ENCODE results near the gene CLDN25. TPM values are rescaled to one million over a fixed set of nuclear protein-coding genes. Genes with fewer than 3 reads are reported as not detected.

The CLDN25 gene
- total RNA-seq, 1 experiment from 2014 or later, result not detected

DNA sequence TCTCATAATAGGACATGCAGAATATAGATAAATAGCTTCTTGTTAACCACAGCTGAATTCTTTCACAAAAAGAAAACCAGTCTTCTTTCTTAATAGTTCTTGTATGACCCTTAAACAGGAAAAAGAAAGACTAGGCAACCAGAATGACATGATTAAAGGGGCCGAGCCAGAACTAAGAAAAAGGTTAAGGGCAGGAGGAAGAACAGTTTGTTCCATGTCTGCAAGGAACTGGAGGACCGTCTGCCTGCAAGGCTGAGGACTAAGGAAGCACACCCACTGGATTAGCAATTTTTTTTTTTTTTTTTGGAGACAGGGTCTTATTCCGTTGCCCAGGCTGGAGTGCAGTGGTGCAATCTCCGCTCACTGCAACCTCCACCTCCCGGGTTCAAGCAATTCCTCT is 47.5 kb upstream of the CLDN25 start:
- no peak for DNase-seq (ENCODE audit: low read depth, low spot score)
- POLR2A ChIA-PET, result no interaction called here
- H3K4me3 ChIP-seq (ENCODE audit: low read depth in 2 of 2, low read length in 2 of 2), result no peak overlapping the region
- H3K27me3 ChIP-seq (ENCODE audit: control insufficient read depth, insufficient read depth, low read length), result no peaks in the 10 kb centered on the region
- no TSS peak for BruUV-seq (replicated peaks)
- H3K27ac ChIP-seq (ENCODE audit: low read length), result no peak overlapping the region
- CTCF ChIA-PET, result no interaction called here
- H3K4me1 ChIP-seq (ENCODE audit: control insufficient read depth, insufficient read depth, low read length), result peaks cover 6% of the 10 kb centered on the region; the same call in 1 of the 2 replicates
- ATAC-seq, result no peak
- no peaks in the 10 kb centered on the region for H3K9me3 ChIP-seq (ENCODE audit: control insufficient read depth, insufficient read depth, low read depth, low read length)
- TF ChIP-seq, protein P1, sequence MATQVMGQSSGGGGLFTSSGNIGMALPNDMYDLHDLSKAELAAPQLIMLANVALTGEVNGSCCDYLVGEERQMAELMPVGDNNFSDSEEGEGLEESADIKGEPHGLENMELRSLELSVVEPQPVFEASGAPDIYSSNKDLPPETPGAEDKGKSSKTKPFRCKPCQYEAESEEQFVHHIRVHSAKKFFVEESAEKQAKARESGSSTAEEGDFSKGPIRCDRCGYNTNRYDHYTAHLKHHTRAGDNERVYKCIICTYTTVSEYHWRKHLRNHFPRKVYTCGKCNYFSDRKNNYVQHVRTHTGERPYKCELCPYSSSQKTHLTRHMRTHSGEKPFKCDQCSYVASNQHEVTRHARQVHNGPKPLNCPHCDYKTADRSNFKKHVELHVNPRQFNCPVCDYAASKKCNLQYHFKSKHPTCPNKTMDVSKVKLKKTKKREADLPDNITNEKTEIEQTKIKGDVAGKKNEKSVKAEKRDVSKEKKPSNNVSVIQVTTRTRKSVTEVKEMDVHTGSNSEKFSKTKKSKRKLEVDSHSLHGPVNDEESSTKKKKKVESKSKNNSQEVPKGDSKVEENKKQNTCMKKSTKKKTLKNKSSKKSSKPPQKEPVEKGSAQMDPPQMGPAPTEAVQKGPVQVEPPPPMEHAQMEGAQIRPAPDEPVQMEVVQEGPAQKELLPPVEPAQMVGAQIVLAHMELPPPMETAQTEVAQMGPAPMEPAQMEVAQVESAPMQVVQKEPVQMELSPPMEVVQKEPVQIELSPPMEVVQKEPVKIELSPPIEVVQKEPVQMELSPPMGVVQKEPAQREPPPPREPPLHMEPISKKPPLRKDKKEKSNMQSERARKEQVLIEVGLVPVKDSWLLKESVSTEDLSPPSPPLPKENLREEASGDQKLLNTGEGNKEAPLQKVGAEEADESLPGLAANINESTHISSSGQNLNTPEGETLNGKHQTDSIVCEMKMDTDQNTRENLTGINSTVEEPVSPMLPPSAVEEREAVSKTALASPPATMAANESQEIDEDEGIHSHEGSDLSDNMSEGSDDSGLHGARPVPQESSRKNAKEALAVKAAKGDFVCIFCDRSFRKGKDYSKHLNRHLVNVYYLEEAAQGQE (IDR thresholded peaks at IDR 0.05; ENCODE audit: insufficient read depth in 1 of 2, low read depth in 2 of 2, low read length in 1 of 2), result no peak
- TF ChIP-seq, protein P2, sequence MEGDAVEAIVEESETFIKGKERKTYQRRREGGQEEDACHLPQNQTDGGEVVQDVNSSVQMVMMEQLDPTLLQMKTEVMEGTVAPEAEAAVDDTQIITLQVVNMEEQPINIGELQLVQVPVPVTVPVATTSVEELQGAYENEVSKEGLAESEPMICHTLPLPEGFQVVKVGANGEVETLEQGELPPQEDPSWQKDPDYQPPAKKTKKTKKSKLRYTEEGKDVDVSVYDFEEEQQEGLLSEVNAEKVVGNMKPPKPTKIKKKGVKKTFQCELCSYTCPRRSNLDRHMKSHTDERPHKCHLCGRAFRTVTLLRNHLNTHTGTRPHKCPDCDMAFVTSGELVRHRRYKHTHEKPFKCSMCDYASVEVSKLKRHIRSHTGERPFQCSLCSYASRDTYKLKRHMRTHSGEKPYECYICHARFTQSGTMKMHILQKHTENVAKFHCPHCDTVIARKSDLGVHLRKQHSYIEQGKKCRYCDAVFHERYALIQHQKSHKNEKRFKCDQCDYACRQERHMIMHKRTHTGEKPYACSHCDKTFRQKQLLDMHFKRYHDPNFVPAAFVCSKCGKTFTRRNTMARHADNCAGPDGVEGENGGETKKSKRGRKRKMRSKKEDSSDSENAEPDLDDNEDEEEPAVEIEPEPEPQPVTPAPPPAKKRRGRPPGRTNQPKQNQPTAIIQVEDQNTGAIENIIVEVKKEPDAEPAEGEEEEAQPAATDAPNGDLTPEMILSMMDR (IDR thresholded peaks at IDR 0.05), result no peak
- TF ChIP-seq POLR2AphosphoS5 (IDR thresholded peaks at IDR 0.05; ENCODE audit: low read depth, low read length), result no peak
- TF ChIP-seq SIN3A (IDR thresholded peaks at IDR 0.05; ENCODE audit: borderline replicate concordance, insufficient read depth, low read depth, low read length), result no peak
- no peak for TF ChIP-seq TCF7L2 (IDR thresholded peaks at IDR 0.05; ENCODE audit: low read depth, low read length)
- in situ Hi-C loops (cut with HindIII; ENCODE audit: low pct_unique_long_range_greater_than_20kb, low sequenced_read_pairs), result no loop called here
- peaks cover 21% of the 10 kb centered on the region for H3K36me3 ChIP-seq (ENCODE audit: control insufficient read depth, insufficient read depth, low read length)
- intact Hi-C loops (cut with micrococcal nuclease; ENCODE audit: unreplicated experiment), result loop anchor here (5.0 kb wide), 1 partner anchor 200 kb away; no protein-coding TSS in a partner anchor

DNA sequence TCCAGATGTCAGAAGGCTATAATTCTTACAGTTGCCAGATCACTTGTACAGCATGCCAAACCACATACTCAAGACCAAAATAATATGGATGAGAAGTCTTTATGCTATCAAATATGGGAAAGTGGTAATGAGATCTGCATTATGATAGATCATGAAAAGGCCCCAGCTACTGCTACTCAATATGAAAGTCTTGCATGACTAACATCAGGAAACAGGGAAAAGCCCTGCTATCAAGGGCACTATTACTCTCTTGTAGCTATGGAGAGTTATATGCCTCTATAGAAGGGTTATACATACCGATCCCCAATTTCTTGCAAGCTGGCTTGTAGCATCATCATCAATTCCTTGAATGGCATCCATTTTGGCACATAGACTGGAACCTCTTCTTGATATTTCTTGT is 43.3 kb upstream of the CLDN25 start:
- intact Hi-C loops (cut with micrococcal nuclease; ENCODE audit: unreplicated experiment) (no loop called here), in situ Hi-C loops (cut with HindIII; ENCODE audit: low pct_unique_long_range_greater_than_20kb, low sequenced_read_pairs) (no loop called here)
- Histone ChIP-seq H3K4me3 (ENCODE audit: low read depth in 2 of 2, low read length in 2 of 2) (no peak overlapping the region), H3K27me3 (ENCODE audit: control insufficient read depth, insufficient read depth, low read length) (no peaks in the 10 kb centered on the region), H3K27ac (ENCODE audit: low read length) (no peak overlapping the region), H3K36me3 (ENCODE audit: control insufficient read depth, insufficient read depth, low read length) (peaks cover 47% of the 10 kb centered on the region), H3K9me3 (ENCODE audit: control insufficient read depth, insufficient read depth, low read depth, low read length) (no peaks in the 10 kb centered on the region), H3K4me1 (ENCODE audit: control insufficient read depth, insufficient read depth, low read length) (no peaks in the 10 kb centered on the region)
- ATAC-seq, result no peak
- TF ChIP-seq, protein P1 (IDR thresholded peaks at IDR 0.05; ENCODE audit: insufficient read depth in 1 of 2, low read depth in 2 of 2, low read length in 1 of 2), result no peak
- TF ChIP-seq, protein P2 (IDR thresholded peaks at IDR 0.05), result no peak
- DNase-seq (ENCODE audit: low read depth, low spot score), result no peak
- POLR2A ChIA-PET, result no interaction called here
- no TSS peak for BruUV-seq (replicated peaks)
- CTCF ChIA-PET, result no interaction called here

All from Panc1 (cell line).